ENCODE measurements around the gene NECAB3.
"Not testable (repeated sequence)": the region's sequence is repeated elsewhere in the genome, so short reads cannot be mapped to it uniquely, and the experiment has no call there.

The NECAB3 gene

DNA sequence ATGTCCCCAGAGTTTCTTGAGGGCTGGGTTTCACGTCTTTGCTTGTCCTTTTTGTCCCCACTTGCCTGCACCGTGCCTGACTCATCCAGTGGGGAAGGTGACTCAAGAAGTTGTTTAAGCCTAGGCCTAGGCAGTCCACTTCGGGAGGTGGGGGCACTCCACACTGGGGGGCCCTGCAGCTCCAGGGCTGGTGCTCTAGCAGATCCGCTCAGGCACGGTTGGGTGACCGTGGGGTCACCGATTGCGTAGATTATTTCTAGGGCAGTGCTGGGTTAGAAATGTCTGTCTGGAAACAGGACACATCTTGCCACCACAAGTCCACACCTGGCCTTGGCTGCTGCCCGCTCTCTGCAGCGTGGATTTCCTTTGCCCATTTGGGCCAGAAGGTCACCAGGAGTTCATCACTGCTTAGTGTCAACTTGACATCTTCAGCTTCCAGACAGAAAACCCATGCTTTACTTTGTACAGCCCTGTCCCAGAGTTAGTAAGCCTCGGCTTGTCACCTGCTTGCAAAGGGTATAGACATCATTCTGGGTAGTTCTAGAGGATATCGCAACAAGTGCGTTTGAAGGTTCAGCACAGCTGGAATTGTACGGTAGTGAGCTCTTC lies 25.7 kb downstream of the NECAB3 start:
- no peak for DNase-seq

DNA sequence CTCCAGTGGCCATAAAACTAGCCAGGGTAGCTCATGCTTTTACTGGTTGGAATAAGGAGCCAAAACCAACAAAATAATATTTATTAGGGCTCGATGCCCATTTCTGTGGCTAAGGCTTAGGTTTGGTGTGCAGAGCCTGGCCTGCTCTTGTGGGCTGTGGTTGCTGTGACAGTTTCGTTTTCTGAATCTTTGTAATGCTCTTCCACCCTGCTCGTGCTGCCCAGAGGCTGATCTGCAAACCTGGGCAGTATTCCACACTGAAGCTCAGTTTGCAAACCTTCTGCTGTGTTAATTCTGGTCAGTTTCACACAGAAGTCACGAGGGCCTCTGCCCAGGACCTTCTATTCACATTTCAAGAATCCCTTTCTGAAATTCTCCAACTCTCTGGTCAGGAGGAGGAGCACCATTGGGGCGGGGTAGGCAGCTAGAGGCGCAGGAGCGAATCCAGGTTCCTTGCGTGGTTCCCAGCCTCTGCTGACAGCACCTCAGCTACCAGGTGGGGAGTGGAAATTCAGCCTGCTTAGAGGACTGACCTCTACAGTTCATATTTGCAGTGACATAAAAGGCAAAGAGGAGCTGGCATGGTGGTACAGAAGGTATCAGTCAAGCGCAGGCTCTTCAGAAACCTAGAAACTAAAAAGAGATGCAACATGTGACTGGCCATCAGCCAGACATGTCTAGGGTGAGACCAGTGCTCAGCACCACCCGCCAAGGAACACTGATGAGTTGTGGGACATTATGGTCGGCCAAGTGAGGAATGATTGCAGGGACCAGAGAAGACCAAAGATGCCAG lies 26.4 kb downstream of the NECAB3 start:
- DNase-seq: no peak

DNA sequence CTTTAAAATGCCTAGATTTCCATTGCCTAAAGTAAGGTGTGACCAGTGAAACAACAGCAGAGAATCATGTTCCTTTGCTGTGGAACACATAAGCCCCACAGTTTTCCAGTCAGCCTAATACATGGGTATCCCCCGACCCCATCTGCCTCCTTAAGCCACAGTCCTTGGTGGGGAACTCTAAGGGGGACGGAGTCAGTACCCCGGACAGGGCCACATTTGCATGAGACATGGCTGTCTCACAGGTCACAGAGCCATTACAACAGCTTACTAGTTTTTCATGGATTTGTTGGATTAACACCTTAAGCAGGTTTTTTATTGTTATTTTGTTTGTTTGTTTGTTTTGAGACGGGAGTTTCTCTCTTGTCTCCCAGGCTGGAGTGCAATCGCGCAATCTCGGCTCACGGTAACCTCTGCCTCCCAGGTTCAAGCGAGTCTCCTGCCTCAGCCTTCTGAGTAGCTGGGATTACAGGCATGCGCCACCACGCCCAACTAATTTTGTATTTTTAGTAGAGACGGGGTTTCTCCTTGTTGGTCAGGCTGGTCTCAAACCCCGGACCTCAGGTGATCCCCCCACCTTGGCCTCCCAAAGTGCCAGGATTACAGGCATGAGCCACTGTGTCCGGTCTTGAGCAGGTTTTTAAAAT lies 27.1 kb downstream of the NECAB3 start:
- not testable (repeated sequence) for DNase-seq

DNA sequence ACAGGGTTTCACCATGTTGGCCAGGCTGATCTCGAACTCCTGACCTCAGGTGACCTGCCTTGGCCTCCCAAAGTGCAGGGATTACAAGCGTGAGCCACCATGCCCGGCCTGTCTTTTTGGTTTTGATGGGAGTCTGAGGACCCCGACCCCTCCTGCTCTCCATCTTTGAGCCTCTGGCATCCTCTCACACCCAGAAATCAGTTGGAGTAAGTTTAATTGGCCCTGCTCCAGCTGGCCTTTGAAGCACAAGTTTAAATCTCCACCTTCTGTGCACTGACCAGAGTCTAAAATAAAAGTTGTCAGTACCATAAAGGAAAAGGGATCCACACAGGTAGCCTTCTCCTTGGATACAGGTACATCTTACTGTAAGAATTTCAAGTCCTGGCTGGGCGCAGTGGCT lies 28.0 kb downstream of the NECAB3 start:
- no peak for DNase-seq

DNA sequence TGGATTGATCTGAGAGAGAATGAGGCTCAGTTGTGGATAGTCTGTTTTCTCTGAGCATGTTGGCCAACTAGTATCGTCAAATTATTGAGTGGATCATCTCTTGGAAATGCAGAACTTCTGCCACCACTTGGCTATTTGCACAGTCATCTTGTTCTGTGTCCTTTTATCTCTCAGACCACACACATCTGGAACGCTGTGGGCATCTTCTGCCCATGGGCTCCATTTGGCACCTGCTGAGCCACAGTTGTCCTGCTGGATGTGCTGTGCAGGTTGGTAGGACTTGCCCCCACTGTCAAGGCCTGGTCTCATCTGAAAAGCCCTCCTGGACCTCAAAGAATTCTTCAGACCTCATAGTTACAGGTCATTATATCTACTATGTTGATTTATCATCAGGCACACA lies 28.8 kb downstream of the NECAB3 start:
- DNase-seq: no peak

DNA sequence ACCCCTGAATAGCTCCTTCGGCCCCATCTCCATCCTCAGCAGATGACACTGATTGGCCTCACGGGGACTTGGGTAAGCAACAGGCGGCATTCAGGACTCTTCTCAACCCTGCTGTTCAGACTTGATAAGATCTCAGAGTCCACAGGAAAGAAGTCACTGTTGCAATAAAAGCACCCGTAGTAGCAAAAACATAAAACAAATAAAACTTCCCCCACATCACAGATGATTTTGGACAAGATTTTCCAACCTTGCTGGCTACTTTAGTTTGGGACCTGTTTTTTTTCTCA lies 29.2 kb downstream of the NECAB3 start:
- DNase-seq: no peak

GRCh38 chr20:33644313-33645071 lies 29.7 kb downstream of the NECAB3 start:
- no peak for DNase-seq

DNA sequence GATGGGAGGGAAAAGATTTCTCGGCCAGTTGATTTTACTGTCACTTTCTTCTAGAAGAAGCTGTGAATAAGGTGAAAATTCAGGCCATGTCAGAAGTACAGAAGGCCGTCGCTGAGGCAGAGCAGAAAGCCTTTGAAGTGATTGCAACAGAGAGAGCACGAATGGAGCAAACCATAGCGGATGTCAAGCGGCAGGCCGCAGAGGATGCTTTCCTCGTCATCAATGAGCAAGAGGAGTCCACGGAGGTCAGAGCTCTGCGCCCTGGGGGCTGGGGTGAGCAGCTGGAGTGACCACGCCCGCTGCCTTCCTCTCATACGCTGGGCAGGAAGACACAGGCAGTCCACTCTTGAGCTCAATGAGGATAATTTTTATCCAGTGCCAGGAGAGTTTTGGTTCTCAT lies 33.9 kb downstream of the NECAB3 start:
- peak; percentile 15 for DNase-seq

- DNase-seq: no peak
Observed at GRCh38 chr20:33636776-33637175, 37.5 kb downstream of the NECAB3 start.

GRCh38 chr20:33635341-33635740 lies 38.9 kb downstream of the NECAB3 start:
- DNase-seq: no peak

DNA sequence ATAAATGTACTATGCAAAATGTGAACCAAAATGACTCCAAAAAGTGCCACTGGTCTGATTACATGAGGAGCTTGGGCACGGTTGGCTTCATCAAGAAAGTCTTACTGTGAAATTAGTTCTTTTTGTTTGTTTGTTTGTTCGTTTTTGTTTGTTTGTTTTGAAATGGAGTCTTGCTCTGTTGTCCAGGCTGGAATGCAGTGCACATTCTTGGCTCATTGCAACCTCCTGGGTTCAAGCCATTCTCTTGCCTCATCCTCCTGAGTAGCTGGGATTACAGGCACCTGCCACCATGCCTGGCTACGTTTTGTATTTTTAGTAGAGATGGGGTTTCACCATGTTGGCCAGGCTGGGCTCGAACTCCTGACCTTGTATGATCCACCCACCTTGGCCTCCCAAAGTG lies 42.3 kb downstream of the NECAB3 start:
- not testable (repeated sequence) for DNase-seq

DNA sequence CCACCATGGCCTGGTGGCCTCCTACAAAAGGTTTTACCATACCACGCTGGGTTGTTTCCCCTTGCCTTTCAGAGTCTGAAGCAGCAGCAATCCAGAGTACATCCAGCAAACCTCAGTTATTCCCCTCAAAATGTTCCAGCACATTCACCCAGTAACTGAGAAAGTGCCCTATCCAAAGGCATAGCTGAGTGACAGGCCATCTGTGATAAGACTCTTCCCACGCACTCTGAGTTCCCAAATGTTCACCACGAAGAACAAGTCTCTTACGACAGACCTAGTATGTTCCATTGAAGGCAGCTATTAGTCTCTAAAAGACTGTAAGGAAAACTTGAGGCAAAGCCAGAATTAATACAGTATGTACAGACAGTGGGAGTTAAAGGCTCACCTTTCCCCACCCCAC lies 43.7 kb downstream of the NECAB3 start:
- DNase-seq: no peak

- no peak for DNase-seq
Observed at GRCh38 chr20:33629979-33630378, 44.2 kb downstream of the NECAB3 start.

DNA sequence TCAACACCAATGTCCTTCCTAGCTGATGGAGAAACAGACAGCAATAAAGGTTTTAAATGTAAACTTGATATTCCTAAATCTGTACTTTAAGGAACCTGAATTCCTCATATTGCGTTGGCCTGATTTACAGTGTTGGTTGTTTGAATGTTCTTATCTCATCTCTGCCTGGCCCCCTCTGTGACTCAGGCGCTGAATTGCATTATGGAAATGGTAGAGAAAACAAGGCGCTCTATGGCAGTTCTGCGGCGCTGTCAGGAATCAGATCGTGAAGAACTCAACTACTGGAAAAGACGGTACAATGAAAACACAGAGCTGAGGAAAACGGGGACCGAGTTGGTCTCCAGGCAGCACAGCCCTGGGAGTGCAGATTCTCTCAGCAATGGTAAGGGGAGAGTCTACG lies 44.7 kb downstream of the NECAB3 start:
- DNase-seq: no peak

DNA sequence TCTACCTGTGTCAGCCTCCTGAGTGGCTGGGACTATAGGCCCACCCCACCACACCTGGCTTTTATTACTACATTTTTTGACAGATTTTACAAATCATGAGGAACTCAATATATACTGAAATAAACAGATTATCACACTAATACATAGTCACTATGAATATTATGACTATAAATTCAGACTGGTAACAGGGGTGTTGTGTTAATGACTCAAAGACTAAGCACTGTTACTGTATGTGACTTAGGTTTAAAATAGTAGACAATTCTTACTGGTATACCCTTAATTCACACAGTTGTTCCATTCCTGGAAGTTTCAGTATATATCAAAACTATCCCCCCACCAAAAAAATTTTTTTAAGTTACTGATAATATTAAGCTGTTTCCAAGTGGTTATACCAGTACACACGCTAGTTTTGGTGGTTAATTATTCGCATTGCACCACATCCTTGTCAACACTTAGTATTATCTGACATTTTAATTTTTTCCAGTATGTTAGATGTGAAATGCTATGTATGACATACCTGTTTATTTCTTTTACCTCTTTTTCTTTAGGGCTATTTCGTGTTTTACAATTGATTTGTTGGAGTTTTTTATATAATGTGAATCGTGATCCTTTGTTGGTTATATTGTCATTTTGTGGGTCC lies 46.5 kb downstream of the NECAB3 start:
- no peak for DNase-seq

- DNase-seq: no peak
Observed at GRCh38 chr20:33626190-33626589, 48.0 kb downstream of the NECAB3 start.

GRCh38 chr20:33624399-33624798 lies 49.8 kb downstream of the NECAB3 start:
- DNase-seq: no peak

DNA sequence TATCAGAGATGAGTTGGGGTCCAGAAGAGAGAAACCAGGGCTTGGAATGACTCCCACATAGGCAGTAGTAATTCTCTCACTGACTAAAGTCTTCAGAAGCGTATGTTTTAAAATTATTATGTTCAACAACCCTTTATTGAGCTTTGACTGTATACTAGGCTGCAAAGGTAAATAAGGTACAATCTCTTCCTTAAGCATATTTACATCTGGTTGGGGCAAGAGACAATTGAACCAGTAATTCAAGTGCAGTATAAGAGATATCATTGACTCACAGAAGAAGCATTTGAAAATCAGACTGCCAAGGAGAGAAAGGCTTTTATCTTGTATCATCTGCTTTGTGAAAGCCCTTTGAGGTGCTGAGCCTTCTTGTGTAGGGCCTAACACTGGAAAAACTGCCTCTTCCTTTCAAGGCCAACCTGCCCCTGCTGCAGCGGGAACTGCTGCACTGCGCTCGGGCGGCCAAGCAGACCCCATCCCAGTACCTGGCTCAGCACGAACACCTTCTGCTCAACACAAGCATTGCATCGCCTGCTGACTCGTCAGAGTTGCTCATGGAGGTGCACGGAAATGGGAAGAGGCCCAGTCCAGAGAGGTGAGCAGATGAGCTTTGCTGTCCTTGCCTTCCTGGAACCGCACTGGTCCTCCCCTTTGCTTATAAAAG lies 51.4 kb downstream of the NECAB3 start:
- no peak for DNase-seq

DNA sequence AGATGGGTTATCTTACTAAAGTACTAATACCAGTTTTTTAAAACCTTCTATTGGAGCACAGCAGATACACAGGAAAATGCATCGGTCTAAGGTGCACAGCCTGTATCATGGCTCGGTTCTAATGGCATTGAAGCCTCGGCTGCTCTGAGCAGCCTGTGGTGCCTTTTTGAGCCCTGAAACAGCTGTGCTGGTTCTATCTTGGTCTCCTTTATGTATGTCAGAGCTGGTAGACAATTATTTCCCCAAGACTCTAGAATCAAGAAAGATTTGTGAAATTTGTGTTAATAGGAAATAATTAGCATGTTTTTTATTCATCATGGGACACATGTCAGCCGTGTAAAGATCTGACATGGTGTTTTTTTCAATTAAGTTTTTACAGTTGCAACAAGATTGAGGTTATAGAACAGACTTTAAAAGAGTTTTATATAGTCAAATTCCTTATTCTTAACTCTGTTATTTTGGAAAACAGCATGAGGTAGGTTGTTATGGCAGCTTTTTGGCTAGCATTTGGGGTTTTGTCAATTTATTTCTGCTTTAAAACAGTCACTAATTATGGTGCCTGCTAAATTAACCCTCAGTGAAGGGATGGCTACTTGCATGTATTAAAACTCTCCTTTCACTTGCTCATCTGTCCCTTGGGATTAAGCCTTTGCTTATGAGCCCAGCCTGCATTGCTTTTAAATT lies 52.4 kb downstream of the NECAB3 start:
- no peak for DNase-seq

DNA sequence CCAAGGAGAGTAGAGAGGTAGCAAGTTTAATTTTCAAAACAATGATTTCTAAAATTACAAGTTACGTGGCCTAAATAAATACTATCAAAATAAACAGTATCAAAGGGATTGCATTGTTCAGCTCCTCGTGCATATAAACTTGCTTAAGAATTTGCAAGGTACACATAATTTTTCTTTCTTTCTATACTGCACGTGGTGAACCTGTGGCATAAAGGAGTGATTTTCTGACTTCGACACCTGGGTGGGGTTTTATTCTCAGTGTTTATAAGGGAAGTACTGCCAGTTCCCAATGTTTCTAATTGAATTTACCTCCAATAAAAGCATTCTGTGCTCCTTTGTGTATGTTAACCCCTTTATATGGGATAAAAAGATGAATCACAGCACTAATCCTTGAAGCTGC lies 62.2 kb downstream of the NECAB3 start:
- DNase-seq: no peak

DNA sequence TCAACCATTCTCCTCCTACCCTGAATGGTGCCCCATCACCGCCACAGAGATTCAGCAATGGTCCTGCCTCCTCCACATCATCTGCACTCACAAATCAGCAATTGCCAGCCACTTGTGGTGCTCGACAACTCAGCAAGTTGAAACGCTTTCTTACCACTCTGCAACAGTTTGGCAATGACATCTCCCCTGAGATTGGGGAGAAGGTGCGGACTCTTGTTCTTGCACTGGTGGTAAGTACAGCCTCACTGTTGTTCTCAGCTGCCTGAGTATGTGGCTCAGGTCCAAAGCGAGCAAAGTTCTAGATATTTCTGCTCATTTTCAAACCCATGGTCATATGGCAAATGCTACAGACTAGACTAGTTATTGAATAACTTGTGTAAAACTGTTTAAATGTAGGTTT lies 63.1 kb downstream of the NECAB3 start:
- DNase-seq: no peak

GRCh38 chr20:33609504-33609903 lies 64.7 kb downstream of the NECAB3 start:
- DNase-seq: no peak
